Stimulated activated CD8-positive, alpha-beta memory T cell treated with anti-CD3 and anti-CD28 coated beads, Interleukin-15, amount 100 ng/mL, for 24 hours (primary cell): ENCODE measurements around the gene ADAM30.

Experiments
- DNase-seq: peaks from one replicate; pipeline ENCODE4 v3.0.0-alpha.2; 2020; ENCODE audit warnings: low read depth

ADAM30 gene

DNA sequence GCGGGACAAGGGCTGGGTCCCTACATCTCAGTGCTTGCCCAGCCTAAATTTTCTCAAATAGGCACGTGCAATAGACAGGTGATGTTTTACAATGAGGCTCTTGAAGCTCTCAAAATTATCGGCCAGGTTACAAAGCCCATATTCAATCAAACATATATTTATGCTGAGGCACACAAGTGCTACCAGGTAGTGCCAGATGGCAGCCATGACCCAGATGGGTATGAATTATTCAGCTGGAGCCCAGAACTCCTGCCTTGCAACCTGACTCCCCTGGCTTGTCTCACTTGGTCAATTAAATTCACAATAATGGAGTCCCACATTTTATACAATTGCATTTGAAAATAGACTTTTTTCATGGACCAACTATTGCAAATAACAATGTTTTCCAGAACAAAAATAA is 12.3 kb upstream of the ADAM30 start:
- DNase-seq = no peak

DNA sequence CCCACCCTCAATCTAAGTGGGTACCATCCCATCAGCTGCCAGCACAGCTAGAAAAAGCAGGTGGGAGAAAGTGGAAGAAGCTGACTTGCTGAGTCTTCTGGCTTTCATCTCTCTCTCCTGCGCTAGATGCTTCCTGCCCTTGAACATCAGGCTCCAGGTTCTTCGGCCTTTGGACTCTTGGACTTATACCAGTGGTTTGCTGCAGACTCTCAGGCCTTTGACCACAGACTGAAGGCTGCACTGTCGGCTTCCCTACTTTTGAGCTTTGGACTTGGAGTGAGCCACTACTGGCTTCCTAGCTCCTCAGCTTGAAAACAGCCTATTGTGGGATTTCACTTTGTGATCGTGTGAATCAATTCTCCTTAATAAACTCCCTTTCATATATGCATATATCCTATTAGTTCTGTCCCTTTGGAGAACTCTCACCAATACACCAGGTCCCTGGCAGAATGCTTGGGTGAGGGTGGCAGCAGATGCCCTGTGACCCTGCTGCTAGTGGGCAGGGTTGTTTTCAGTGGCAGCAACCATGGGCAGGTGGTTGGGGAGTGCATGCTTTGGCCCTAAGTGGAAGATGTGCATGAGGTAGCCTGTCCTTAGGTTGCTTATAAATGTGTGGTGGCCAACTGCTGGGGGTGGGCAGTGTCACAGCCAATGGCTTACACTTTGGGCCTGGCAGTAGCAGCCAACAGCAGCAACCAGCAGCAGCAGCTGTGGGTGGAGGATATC is 10.8 kb upstream of the ADAM30 start:
- no peak for DNase-seq

DNA sequence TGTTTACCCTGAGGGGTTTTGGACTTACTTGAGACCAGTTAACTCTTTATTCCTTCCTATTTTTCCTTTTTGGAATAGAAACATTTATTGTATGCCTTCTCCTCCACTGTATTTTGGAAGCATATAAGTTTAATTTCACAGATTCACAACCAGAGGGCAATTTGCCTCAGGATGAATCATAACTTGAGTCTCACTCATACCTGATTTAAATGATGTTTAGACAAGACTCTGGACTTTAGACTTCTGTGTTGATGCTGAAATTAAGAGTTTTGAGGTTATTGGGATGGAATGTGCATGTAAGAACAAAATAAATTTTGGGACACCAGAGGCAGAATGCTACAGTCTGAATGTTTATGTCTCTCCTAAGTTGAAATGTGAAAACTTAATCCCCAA is 7.1 kb upstream of the ADAM30 start:
- DNase-seq = no peak

DNA sequence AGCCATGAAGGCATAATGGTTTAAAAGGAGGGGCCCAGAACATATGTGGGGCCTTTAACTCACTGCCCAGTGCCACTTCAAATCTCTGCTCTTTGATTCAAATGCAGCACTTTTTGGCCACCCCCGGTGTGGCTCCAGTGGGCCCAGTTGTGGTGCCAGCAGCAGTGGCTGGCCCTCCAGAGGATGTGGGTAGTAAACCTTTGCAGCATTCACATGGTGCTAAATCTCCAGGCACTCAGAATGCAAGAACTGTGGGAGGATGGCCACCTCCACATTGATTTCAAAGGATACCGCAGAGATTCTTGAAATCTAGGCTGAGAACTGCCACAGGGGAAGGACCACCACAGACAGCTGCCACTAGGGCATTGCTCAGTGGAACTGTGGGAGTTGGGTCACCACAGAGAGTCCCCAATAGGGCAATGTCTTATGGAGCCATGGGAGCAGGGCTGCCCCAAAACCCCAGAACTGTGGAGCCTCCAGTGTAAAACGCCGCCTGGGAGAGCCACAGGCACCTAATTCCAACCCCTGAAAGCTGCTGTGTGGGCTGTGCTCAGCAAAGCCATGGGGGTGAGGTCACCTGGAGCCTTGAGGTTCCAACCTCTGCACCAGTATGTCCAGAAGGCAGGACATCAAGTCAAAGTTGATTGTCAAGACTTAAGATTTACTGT is 6.6 kb upstream of the ADAM30 start:
- no peak for DNase-seq

DNA sequence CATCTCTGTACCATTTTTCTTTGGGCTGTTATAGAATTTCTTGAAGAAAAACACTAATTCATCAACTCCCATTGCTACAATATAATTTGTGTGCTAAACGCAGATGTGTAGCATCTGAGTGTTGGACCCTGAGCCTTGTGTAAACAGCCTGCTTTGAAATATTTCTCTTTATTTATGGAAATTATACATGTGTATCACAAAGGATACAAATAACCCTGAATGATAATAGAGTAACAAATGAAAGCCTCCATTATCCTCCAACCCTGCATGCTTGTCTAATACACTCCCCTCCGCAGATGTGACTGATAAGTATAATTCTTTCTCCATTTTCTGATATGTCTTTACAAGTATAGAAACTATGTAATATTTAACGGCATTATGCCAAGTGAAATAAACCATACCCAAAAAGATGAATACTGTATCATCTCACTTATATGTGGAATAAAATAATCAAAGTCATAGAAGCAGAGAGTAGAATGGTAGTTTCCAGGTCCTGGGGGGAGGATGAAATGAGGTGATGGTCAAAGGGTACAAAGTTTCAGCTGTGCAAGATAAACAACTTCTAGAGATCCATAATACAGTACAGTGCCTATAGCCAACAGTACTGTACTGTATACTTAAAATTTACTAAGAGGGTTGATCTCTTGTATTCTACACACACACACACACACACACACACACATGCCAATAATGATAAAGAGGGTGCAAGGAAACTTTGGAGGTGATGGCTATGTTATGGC is 2.8 kb upstream of the ADAM30 start:
- no peak for DNase-seq

DNA sequence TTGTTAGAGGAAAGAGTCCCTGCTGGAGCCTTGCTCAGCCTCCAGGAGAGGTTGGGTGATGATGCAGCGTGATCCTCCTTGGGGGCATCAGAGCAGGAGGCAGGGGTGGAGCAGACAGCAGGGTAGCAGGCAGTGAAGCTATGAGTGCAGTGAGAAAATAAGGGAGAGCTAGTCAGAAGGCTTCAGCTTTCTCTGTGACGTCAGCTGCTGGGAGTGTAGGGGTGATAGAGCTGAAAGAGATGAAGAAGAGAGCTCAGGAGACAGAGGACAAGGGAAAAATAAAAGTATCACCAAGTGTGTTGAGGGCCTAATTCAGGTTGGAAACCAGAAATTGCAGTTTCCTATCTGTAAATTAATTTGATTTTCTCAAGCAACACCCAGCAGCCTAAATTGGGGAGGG is 2.2 kb upstream of the ADAM30 start:
- DNase-seq = no peak

DNA sequence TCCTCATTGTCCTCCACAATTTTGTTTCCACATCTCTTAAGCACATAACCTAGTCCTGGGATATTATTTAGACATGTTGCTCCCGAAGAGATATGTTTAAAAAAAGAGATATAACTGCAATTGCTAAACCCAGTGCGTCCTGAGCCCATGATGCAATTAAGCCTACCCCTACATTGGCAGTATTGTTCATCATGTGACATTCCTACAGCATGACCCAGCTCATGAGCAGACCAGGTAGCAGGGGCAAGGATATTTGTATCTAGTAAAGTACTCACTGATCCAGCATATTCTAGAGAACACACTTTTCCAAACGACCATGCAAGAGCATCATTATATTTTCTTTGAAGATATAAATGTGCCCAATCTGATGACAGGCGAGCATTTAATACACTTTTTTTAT is 1.2 kb downstream of the ADAM30 start:
- DNase-seq = no peak

DNA sequence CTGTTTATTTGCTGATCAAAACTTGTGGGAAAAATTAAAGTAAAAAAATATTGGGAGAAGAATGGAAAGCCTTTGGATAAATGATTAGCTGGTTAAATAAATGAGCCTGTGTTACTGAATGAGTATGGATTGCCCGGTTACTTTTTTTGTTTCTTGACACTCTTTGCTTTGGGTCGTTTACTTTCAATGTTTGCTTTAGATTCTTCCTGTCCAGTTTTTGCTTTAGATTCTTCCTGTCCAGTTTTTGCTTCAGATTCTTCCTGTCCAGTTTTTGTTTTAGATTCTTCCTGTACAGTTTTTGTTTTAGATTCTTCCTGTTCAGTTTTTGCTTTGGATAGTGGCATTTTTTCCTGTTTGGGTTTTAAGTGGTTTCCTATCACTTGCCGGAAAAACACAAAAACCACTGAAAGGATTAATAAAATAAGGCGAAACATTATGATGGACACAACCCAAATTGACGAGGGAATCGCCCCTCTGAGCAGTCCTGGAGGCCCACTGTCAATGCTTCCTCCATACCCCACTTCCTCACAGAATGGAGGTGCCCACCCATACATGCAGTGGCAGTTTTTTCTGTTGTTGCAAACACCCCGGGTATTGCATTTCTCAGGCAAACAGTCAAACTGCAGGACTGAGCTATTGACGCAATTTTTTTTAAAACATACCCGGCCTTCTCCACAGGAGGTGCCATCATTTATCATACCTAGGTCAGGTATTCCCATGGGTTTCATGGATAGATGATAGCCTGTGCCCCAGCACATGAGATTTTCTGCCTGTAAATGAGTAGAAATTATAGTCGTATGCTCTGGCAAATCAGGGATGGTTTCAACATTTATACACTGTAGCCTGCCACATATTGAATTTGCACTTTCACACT is 2.3 kb downstream of the ADAM30 start:
- no peak for DNase-seq

DNA sequence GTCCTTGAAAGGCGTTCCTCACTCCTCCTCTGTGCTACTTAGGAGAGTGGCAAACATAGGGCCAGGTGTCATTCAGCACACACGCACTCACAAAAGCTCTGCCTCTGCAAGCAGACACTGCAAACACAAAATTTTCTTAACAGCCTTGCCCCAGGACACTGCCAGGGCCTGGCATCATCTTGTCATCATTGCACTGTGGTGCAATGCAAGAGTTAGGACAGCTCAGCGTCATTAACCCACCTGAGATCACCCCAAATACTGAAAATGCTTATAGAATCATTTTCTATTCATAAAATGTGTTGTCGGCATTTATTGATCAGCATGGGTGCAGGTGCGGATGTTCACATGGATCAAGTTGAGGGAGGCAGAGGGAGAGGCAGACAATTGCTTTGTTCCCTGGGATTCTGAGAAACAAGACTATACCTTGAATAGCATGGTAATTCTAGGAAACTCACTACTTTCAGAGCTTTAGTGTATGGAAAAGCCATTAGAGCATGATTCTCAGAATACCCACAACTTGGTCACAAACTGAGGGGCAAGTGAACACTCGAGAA is 3.0 kb downstream of the ADAM30 start:
- no peak for DNase-seq

DNA sequence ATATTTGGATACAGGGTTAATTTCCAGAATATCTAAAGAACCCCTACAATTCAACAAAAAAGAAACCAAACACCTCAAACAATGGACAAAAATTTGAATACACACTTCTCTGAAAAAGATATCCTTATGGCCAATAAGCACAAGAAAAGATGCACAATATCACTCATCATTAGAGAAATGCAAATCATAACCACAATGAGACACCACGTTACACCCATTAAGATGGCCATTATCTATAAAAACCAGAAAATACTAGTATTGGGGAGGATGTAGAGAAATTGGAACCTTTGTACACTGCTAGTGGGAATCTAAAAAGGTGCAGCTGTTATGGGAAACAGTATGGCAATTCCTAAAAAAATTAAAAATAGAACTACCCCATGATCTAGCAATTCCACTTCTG is 4.9 kb downstream of the ADAM30 start:
- DNase-seq = no peak

DNA sequence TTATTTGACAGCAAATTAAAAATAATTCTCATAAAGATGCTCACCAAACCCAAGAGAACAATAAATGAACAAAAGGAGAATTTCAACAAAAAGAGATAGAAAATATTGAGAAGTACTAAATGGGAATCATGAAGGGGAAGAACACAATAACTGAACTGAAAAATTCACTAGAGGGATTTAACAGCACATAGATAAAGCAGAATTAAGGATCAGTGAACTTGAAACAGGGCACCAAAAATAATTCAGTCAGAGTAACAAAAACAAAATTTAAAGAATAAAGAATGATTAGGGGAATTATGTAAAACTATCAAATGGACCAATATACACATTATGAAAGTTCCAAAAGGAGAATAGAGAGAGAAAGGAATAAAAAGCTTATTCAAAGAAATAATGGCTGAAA is 7.8 kb downstream of the ADAM30 start:
- DNase-seq = no peak

DNA sequence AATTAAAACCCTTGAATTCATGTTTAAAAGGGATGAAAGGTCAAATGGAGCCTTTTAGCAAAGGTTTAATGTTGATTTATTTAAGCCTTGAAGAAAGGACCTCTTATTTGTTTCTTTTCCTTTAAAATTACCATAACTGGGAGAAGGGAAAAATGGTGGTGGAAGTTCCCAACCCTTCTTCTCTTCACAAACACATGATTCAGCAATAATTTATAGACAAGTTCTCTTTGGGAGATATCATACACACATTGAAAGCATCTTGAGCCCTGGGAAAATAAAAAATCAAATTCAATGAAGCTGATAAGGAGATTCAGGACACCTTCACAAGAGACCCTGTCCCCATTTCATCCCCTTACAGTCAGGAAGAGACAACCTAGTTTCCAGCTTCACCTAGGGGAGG is 8.9 kb downstream of the ADAM30 start:
- no peak for DNase-seq

DNA sequence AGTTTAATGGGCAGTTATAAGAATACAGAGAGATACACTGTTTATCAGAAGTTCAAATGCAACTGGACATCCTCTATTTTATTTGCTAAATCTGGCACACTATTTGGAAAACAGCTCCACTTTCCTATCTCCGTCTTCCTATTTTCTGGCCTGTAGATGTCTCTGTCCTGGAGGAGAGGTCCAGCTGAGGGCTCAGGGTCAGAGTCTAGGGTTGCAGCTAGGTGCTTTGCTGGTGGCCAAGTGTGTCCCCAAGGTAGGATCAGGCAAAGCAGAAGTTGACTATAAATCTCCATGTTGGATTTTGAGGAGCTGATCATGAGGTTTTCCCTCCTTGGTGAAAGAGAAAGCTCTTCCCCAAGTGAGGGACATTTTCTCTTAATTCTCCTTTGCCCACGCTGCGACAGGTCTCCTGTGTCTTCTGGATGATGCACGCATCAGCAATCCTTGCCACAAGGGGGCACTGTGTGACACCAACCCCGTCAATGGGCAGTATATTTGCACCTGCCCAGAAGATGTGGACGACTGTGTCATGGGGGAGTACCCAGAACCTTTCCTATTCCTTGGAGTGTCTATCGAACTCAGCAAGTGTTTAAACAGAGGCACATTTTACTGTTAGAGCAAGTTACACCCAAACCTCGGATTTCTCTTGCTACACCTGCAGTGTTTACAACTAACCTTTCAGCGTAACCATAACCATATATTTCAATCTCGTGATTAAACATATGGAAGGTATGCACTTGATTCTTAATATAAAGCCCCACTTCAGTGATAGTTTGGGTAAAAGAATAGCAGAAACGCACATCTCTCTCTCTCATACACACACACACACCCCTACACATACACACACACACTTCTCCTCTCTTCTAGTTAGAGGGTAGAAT is 10.2 kb downstream of the ADAM30 start:
- peak; percentile 19 for DNase-seq

DNA sequence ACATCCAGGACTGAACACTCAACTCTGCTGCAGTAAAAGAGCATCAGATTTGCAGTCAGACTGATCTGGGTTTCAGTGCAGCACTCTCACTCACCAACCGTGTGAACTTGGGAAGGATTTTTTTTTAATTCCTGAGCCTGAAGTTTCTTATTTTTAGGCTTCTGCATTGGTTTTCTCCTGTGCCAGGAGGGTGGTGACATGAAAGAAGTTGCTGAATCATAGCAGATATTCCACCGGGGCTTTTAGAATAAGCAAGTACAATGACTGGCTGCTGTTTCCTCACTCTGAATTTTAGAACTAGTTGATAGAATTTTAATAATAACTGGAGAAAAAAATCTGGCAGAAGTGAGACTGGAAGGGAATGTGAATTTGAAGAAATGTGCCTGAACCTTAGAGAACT is 11.6 kb downstream of the ADAM30 start:
- no peak for DNase-seq

DNA sequence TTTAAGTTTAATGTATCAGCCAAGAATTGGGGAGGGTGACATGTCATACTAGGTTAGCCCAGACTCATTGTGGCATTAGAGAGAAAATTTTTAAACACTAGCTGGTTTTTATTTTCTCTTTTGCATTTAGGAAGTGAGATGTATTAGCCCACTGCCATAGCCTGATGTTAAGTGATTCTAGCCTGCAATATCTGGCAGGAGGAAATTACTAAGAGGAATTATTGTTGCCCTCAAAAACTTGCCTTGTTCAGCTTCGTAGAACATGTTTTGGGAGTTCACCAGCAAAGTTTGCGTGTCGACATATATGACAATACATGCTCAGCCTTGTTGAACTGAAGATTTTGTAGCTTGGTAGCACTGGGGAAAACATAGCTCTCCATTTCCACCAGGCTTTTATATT is 12.5 kb downstream of the ADAM30 start:
- no peak for DNase-seq

DNA sequence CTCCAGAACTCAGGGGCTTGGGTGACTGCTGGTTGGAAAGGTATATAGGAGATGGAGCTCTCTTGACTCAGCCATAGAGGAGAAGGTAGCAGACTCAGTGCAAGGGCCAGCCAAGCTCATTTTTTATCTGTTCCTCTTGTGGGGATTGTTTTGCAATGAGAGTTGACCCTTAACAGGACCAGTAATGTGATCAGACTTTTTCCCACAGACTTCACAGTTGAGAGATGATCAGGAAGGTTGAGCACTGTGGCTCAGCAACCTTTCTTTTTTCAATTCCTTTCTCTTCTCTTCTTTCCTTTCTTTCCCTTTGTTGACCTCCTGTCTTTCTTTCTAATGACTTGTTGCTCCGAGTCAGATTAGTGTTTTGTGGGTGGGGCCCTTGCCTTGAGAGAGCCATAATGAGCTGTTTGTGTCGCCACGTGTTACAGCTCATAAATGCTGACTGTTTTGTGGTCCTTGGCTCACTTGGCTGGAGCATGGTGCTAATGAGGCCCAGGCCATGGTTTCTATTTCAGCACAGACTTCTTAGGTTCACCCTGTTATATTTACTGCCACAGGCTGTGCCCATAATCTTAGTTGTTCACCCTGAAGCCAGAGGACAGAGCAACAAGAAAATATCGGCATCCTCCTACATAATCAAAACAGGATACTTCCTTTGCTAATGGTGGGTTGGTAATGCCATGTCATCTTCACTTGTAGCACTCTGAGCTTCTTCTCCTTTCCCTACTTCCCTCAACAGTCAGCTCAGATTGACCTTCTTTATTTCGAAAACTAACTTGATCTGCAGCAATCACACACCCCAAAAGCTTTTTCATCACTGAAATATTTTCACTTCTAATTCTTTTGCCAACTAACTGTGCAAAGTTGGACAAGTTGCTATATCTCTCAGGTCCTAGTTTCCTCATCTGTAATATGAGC is 13.9 kb downstream of the ADAM30 start:
- no peak for DNase-seq

DNA sequence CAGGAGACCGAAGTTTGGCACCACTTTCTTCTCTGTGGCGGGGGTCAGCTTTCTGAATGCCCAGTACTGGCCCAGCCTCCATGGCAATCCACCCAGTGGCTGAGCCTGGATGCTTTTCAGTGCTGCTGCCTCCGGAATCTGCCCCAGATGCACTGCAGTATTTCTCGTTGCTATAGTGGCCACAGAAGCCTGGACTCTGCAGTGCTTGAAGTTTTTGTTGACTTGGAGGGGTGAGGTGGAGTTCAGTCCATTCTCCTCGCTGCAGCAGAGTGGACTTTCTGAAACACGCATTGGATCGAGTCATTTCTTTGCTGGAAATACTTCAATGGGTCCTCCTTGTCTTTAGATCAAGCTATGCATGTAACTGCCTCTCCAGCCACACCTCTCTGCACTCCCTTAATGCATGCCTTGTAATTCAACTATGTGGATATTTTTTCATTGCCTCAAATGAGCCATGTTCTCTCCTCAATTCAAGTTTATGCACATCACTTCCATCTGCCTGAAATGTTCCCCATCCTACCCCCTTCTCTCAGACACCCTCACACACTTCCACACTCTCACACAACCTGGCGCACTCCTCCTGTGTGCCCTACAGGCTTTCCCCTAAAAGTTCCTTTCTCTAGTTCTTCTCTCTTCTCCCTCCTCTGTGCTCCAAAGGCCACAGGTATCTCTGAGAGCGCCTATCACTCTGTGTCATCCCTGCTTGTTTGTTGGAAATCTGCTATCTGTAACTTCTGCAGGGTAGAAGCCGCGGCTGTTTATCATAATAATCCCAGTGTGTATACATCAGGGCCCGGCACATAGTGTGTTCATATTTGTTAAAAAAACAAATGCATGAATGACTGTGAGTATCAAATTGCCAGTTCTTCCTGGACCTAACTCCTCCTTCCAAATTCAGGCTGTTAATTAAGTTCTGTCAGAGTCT is 16.5 kb downstream of the ADAM30 start:
- no peak for DNase-seq

DNA sequence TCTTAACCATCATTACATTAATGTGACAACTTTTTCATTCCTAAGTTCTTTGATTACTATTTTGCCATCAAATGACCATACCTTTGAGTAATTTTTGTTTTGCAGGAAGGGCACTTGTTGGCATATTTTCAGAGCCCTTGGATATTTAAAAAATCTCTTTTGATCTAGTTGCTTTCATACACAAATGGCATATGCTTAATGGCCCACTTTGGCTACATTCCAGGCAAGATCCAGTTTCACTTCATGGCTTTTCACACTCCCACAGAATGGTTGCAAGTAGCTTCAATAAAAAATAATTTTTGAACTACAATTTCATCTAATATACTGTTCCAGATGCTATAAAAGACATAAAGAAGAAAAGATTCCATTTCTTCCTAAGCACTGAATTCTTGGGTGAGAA is 18.1 kb downstream of the ADAM30 start:
- no peak for DNase-seq

DNA sequence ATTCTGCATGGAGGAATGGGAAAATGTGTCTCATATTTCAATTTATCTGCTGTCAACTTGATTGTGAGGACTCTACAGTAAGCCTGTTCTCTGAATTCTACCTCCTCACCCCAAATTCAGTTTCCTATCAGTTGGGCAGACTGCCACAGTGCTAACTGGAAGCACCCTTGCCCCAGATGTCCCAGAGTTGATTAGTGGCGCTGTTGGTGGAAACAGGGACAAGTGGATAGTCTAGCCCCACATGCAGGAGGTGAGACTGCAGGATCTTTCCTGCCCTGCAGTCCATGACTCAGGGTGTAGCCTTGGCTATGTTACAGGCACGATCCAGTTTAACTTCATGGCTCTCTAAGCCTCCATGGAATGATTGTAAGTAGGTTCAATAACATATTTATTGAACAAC is 22.1 kb downstream of the ADAM30 start:
- no peak for DNase-seq
